GM18867 (cell line): ENCODE measurements around the gene DENND4B.
"Not testable (repeated sequence)": the region's sequence is repeated elsewhere in the genome, so short reads cannot be mapped to it uniquely, and the experiment has no call there.

Source experiments
- ATAC-seq: cut with Tn5 transposase; IDR thresholded peaks from one replicate; pipeline ENCODE4 v1.9.1; 2021; ENCODE audit warnings: mild to moderate bottlenecking, moderate library complexity; ENCODE audit not compliant: unreplicated experiment

DENND4B gene, protein sequence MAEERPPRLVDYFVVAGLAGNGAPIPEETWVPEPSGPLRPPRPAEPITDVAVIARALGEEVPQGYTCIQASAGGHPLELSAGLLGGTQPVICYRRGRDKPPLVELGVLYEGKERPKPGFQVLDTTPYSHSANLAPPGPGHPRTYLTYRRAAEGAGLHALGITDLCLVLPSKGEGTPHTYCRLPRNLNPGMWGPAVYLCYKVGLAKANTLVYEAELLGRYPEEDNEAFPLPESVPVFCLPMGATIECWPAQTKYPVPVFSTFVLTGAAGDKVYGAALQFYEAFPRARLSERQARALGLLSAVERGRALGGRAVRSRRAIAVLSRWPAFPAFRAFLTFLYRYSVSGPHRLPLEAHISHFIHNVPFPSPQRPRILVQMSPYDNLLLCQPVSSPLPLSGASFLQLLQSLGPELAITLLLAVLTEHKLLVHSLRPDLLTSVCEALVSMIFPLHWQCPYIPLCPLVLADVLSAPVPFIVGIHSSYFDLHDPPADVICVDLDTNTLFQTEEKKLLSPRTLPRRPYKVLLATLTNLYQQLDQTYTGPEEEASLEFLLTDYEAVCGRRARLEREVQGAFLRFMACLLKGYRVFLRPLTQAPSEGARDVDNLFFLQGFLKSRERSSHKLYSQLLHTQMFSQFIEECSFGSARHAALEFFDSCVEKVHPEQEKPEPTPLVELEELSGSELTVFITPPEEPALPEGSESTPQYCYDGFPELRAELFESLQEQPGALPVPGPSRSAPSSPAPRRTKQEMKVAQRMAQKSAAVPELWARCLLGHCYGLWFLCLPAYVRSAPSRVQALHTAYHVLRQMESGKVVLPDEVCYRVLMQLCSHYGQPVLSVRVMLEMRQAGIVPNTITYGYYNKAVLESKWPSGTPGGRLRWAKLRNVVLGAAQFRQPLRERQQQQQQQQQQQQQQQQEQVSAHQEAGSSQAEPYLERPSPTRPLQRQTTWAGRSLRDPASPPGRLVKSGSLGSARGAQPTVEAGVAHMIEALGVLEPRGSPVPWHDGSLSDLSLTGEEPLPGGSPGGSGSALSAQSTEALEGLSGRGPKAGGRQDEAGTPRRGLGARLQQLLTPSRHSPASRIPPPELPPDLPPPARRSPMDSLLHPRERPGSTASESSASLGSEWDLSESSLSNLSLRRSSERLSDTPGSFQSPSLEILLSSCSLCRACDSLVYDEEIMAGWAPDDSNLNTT (N-terminal part only)

DNA sequence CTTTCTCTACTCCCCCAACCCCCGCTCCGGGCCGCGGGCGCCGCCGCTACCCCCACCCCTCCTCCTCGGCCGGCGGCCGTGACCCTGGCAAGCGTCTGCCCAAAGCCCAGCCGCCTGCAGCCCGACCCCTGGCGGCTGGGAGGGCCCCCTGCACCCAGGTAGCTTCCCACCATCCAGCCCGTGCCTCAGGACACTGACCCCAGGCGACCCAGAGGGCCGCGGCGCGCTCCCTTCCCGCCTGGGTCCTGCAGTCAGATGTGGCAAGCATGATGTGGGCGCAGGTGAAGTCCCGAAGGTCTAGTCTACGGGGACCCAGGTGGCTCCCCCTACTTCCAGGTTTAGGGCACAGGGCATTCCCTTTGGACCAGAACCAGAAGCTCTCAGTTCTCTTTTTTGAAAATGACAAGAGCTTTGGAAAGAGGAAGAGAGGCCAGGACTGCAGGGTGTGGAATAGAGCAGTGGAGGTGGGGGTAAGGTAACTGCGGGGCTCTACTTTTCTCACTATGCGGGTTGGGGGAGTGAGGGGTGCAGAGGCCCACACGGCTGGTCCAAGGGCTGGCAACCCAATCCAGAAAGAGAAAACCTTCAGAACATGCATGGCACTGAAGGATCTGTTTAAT is at the start of gene DENND4B:
Gene DENND4B (minus strand): TSS at position 97 of the 620 bp plus-strand sequence. CDS start 2,344 bp downstream, outside the sequence.
- peak; percentile 65 for ATAC-seq

DNA sequence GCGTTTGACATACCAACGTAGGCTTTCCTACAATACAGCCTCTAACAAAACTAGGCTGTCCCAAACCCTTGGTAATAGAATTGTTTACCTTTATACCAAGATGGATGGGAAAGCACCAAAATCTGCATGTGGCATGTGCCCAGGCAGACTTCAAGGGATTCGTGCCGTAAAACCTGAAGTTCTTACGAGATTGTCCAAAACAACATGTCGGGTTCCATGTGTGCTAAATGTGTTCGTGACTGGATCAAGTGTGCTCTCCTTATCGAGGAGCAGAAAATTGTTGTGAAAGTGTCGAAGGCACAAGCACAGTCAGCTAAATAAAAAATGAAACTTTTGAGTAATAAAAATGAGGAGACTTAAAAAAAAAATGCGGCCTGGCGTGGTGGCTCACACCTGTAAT is 49.1 kb upstream of the DENND4B start:
- ATAC-seq: no peak

DNA sequence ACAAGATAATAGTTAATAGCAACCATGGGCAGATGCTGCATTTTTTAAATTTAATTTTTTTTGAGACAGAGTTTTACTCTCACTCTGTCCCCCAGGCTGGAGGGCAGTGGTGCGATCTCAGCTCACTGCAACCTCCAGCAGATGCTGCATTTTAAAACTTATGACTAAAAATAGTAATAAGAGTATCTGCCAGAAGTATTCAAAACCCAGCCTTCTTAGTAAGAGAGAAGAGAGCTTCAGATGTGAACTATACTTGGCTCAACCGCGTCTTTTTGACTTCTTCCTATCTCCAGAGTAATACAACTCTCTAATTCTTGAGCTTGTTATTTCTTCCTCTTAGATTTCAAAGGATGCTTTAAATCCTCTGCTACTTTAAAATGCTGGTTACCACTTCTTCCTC is 48.7 kb upstream of the DENND4B start:
- ATAC-seq: no peak

DNA sequence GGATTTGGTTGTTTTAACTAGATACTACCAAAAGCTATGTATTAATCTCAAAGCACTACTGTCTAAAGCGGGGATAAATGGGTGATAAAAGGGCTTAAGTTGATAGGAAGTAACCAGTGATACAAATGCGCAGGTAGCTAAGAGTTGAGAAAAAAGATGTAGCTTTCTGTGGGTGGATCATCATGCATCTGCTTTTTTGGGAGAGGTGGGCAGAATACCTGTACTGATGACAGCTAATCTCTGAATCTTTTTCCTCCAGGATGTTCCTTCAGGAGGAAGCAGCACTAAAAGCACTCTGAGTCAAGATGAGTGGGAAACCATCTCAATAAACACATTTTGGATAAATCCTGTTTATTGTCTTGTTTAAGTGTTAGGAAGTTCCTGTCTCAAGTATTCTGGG is 45.3 kb upstream of the DENND4B start:
- no peak for ATAC-seq

DNA sequence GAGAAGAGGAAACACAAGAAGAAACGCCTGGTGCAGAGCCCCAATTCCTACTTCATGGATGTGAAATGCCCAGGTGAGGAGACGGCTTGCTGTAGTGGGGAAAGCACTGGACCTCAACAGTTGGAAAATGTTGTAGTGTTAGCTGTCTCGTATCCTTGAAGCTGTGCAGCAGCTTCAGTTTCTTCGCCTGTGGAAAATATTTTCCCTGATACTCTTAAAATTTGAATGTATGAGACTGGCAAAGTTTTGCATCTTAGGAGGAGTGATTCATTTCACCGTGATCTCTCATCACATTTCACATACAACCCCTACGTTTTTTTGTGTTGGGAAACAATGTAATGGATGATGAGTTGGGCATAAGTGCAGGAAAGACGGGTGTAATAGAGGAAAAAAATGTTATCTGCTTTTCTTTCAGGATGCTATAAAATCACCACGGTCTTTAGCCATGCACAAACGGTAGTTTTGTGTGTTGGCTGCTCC is 44.7 kb upstream of the DENND4B start:
- no peak for ATAC-seq

DNA sequence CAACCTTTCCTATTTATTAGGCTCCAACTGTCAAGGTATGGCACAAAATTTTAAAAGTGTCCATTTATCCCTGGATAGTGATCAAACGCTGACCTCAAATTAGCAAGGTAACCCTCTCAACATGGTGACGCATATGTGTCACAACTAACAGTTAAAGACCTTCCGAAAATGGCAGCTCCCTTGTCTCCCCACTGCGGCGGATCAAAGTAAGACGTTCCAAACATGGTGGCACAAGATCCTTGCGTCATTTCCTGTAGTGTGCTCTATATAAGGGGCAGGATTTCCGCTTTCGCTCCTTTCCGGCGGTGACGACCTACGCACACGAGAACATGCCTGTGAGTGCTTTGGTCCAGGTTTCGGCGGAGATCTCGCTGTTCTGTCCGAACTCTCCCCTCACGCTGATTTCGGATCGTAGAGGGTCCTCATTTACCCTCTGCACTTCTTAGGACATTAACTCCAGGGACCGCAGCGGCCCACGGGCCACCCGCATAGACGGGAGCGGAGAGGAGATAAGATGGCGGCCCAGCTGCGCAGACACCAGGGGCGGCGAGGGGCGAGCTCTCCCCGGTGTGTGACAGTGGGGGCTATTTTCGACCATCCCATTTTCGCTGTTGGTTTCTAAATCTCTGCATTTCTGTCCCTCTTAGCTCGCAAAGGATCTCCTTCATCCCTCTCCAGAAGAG is 44.1 kb upstream of the DENND4B start, which contains the start of gene RPS27:
Gene RPS27 (plus strand): TSS at position 295 of the 683 bp plus-strand sequence. CDS start 35 bp downstream, at position 330.
- peak; percentile 69 for ATAC-seq

DNA sequence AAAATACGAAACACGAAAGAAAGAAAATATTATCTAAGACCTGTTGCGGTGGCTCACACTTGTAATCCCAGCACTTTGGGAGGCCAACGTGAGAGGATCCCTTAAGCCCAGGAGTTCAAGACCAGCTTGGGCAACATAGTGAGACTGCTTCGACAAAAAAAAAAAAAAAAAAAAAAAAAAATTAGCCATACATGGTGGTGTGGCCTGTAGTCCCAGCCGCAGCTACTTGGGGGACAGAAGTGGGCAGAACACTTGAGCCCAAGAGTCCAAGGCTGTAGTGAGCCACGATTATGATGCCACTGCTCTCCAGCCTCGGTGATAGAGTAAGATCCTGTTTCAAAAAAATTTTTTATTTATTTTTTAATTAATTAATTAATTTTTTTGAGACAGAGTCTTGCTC is 41.1 kb upstream of the DENND4B start:
- ATAC-seq: no peak

DNA sequence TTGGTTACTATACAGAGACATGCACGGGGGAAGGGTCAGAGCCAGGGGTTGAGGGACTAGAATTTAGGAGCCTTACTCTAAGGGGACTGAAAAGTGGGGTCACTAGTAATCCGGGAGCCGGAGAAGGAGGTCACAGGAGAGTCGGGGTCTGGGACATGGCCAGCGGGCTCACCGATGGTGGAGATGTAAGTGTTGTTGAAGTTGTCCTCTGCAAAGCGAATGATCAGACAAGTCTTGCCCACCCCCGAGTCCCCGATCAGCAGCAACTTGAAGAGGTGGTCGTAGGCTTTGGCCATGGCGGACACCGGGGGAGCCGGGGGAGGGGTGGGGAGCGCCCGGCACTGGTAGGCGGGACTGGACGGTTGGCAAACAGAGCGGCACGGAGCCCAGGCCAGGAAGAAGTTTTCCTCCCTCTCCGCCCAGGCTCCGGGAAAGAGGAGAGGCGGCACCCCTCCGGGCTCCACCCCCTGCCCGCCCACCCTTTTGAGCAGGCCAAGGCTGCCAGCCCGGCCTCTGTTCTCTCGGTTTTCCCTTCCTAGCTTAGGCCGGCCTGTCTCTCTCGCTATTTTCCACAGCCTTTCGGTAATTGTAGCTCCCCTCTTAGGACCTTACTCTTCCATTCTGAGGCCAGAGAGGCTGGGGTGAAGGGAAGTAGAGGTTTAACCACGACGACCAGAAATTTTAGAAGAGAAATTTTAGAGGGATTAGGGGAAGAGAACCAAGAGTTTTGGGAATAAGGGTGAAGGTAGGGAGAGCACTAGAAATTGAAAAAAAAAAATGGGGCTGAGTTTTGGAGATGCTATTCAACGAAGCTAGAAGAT is 39.6 kb upstream of the DENND4B start, which contains the start of gene RAB13:
Gene RAB13 (minus strand): TSS at position 399 of the 821 bp plus-strand sequence. CDS start 103 bp downstream, at position 296.
- no peak for ATAC-seq

DNA sequence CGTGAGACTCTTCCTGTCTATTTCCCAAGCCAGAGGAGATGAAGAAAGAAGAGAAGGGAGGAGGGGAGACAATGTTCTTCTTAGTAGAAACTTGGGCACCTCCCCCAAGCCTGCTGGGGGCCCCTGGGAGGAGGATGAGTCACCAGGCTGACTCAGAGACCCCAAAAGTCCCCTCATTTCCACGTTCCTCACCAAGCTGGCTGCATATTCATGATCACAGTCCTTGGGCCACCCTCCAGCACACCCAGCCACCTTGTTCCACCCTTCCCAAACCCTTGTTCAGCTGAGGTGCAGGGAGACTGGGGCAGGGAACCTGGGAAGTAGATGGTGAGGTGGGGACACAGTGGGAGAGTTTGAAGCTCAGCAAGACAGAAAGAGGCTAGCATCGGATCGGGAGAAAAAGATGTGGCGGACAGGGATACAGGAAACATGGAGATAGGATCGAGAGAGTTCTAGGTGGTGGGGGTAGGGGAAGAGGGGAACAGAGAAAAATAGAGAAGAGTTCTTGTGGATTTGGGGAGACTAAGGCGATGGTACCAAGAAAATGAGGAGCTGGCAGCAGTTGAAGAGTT is 38.9 kb upstream of the DENND4B start:
- ATAC-seq: no peak

DNA sequence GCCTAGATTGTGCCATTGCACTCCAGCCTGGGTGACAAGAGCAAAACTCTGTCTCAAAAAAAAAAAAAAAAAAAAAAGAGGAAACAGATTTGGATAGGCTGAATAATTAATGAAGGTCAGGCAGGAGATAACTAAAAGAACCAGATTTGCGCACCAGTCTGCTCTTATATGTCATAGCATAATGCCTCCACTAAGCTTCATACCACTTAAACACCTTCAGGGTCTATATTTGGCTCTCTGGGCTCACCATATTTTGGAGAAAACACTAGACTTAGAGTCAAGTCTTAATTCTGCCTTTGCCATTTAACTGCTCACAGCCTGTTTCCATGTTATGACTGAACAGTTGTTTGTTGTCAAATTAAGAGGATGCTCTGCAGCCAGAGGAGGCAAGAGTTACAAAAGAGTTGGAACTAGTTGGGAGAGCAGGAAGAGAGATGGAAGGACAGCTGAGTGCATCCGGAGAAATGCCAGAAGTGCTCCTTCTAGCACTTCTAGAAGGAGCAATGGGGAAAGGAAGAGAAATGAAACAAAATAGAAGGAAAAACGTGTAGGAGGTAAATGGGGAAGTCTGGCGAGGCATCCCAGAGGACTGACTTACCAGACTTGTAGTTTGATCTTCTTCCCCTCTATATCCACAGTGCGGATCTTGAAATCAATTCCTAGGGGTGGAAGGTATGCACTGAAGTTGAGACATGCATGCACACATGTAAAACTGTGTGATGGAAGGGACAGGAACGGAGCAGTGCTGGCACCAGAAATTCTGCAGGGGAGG is 37.8 kb upstream of the DENND4B start:
- no peak for ATAC-seq

DNA sequence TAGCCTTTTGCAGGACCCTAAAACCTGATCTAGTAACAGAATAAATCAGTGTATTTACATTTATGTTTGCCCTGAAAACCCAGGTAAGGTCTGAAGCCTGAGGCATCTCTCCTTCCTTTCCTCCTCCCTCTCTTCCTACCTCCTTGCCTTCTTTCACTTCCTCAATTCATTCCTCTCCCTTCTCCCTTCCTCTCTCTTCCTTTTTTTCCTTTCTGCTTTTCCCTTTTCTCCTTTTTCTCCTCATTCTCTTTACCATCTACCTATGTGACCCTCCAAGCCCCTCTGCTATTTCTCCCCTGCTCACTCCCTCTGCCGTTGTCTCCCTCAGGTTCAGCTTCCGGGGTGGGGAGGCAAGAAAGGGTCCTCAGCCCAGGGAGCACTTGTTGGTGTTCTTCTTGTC is 35.2 kb upstream of the DENND4B start:
- ATAC-seq: not testable (repeated sequence)

DNA sequence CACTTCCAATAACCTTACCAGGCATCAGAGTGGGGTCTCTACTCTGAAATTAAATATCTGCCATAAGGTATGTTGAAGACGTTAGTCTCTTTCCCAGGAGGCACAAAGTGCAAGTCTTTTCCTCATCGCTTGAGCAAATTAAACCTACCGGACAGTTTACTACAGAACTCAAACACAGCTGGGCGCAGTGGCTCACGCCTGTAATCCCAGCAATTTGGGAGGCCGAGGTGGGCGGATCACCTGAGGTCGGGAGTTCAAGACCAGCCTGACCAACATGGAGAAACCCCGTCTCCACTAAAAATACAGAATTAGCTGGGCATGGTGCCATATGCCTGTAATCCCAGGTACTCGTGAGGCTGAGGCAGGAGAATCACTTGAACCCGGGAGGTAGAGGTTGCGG is 32.6 kb upstream of the DENND4B start:
- not testable (repeated sequence) for ATAC-seq

DNA sequence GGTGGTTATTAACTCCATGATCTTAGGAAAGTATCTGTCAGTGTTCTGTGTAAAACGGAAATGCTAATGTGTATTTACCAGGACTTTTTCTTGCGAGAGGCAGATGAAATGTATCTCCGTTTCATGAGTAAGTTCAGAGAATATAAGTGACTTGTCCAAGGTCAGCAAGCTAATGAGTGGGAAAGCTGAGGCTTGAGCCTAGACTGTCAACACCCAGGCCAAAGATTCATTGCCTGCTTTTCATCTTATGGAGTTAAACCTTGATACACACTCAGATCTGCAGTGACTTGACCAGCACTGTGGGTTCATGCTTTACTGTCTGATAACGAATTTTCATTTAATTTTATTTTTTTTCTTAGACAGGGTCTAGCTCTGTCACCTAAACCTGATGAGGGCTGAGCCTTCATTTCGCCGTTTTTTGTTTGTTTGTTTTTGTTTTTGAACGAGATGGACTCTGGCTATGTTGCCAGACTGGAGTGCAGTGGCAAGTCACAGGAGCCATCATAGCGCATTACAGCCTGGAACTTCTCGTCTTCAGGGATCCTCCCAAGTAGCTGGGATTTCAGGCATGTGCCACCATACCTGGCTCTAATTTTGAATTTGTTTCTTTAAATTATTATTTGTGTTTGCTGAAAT is 31.9 kb upstream of the DENND4B start:
- ATAC-seq: no peak

DNA sequence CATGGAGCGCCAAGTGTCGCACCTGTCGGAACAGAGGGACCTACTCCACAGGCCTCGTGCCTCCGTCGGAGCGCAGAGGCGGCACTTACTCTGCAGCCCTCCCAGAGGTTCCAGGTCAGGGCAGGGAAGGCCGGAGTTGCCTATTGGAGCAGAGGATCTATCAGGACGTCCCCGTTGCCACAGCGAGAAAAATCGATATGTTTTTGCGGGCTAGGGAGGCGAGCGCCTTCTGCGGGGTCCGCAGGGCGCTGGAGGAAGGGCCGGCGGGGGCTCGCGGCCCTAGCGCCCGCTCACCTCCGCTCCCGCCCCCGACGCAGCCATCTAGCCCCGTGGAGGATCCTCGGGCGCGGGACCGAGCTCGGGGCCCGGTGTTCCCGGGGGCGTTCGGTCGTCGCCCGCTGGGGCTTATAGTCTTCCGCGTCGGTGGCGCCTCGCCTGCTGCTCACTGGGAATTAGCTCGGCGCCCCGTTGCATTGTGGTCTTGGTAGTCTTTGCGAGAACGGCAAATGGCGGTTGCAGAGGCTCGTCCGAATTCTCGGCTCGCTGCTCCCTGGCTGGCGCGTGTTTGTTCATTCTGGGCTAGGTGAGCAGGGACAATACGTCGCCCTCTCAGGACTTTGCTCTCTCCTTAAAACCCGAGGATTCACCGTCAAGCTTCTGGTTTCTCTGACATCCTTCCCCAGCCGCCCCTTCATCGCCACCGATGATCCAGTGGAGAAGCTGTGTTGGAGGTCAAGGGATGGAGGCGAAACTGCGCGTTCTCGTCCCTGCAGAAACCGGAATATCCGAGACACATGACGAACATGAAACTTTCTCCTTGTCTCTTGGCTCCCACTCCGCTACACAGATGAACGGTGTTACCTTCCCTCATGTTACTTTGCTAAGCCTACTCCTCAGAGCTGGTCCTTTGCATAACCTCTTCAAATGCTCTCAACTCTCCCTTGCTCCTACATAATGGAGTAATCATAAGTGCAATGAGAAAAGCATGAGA is 31.0 kb upstream of the DENND4B start, which contains the start of gene JTB:
Gene JTB (minus strand): TSS at position 425 of the 991 bp plus-strand sequence. CDS start 422 bp downstream, at position 3.
- peak; percentile 86 for ATAC-seq

DNA sequence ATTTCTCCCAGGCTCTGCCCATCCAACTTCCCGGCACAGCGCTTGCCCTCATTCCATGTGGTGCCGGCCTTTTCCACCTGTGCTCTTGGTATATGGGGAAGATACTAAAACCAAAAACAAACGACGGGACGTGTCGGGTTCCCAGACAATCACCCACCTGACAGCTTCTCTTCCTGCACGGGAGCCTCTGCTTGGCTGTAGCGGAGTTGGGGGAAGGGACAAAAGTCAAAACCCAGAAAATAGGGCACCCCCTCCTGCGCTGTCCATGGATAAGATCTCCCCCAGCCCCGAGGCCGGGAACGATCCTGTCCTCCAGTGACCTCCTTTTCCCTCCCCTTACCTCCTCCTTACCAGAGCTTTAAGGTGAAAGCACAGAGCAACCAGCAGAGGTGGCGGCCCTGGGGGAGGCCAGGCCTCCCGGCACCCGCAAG is 30.3 kb upstream of the DENND4B start:
- ATAC-seq: no peak

DNA sequence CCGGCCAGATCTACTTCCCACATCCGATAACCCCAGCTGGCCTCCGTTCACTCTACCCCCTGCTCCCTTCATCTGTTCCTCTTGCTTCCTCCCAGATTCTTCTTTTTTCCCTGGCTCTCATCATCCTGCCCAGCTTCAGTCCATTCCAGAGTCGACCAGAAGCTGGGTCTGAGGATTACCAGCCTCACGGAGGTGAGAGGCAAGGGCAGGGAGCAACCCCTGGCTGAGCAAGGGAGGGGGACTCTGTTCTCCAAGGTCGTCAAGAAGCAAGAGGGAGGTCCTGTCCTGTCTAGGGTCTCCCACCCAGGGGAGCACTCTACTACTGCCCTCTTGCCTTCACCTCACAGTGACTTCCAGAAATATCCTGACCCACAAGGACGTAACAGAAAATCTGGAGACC is 27.0 kb upstream of the DENND4B start:
- ATAC-seq: no peak
